Urinary bladder (tissue), 4 donors: ENCODE results near the gene STX5. TPM values are rescaled to one million over a fixed set of nuclear protein-coding genes. Genes with fewer than 3 reads are reported as not detected.
A peak's percentile ranks its signal among the peaks of the same experiment; 100 is the strongest.
"Not testable (repeated sequence)": the region's sequence is repeated elsewhere in the genome, so short reads cannot be mapped to it uniquely, and the experiment has no call there.

Experiments
- DNase-seq: peaks from one replicate; pipeline ENCODE4 v3.0.0-alpha.2; 2015; ENCODE audit errors: extremely low spot score
- H3K27ac ChIP-seq: one replicate; pipeline ENCODE4 v1.5.1; 2013; ENCODE audit warnings: low read depth, mild to moderate bottlenecking, moderate library complexity
- H3K36me3 ChIP-seq: one replicate; pipeline ENCODE4 v1.6.1; 2013; ENCODE audit warnings: mild to moderate bottlenecking, moderate library complexity; ENCODE audit not compliant: insufficient read depth
- H3K4me1 ChIP-seq: one replicate; pipeline ENCODE4 v1.6.1; 2013; ENCODE audit warnings: mild to moderate bottlenecking, moderate library complexity; ENCODE audit not compliant: insufficient read depth
- H3K4me3 ChIP-seq: one replicate; pipeline ENCODE4 v1.5.1; 2013; ENCODE audit warnings: low read depth, low read length
- WGBS: extraction: QIAGEN DNeasy Blood & Tissue Kit; methylation state at CpG from one replicate; pipeline ENCODE4 v1.1.7; 2013; 5-methylcytosine and 5-hydroxymethylcytosine counted together
- polyA plus RNA-seq: library from polyadenylated mRNA; stranded (reverse); fragments of 200-250 nt; gene quantifications from one replicate; pipeline ENCODE4 v1.2.3, GENCODE V29; 2013
- total RNA-seq: library from RNA; depleted of rRNA; stranded (reverse); fragments of >200 nt; gene quantifications from one replicate; pipeline ENCODE4 v1.2.3, GENCODE V29; 2014
- donor health status: healthy with polysubstance abuse.
- donor health status: healthy.

The STX5 gene
- total and polyA plus RNA-seq, 2 donors = 30.0 to 32.0 TPM

DNA sequence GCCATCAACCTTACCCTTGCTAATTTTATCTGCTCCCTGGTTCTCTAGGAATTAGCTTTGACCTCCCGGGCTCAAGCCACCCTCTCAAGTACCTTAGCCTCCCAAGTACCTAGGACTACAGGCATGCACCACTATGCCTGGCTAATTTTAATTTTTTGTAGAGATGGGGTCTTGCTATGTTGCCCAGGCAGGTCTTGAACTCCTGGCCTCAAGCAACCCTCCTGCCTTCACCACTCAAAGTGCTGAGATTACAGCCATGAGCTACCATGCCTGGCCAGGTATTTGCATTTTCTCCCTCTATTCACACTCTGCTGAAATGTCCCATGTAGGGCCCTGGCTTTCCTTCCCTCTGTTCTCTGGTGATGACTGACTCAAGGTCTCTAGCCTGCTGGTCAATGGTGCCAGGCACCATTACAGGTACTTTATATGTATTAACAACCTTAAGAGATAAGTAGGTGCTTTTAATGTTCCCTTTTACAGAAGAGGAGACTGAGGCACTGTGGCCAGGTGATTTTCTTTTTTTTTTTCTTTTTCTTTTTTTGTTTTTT, 16.0 kb upstream of the STX5 start:
- 91% methylated on average over 1 of the region's 1 CpG for WGBS
- Histone ChIP-seq H3K36me3 (no peaks in the 10 kb centered on the region), H3K27ac (no peak overlapping the region), H3K4me1 (no peaks in the 10 kb centered on the region), H3K4me3 (no peak overlapping the region)
- no peak for DNase-seq

DNA sequence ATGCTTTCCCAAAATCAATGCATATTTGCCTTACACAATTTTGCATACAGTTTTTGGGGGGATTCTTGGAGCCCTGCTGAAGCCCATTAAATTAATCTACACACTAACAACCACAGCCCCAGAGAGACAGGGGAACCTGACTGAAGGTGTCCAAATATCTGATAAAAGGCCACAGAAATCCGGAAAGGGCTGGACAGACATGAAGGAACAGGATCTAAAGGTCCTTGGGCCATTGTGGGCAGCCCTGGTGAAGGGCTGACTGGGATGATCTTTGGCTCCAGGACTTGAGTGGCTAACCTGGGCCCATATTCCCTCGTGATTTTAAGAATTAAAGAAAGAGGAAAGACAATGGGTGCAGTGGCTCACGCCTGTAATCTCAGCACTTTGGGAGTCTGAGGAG, 14.3 kb upstream of the STX5 start:
- H3K36me3 ChIP-seq = no peaks in the 10 kb centered on the region
- no peak overlapping the region for H3K27ac ChIP-seq
- DNase-seq = no peak
- WGBS = 89% methylated on average over 3 of the region's 3 CpGs
- no peak overlapping the region for H3K4me3 ChIP-seq
- H3K4me1 ChIP-seq = no peaks in the 10 kb centered on the region

DNA sequence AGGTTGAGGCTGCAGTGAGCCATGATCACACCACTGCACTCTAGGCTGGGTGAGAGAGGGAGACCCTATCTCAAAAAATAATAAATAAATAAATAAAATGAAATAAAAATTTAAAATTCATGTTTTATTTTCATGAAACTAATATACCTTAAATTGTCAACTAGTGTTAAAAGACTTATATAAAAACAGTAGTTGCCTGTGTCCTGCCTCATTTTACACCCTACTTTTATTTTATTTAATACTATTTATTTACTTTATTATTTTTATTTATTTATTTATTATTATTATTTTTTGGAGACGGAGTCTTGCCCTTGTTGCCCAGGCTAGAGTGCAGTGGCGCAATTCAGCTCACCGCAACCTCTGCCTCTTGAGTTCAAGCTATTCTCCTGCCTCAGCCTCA, 12.3 kb upstream of the STX5 start:
- no peak overlapping the region for H3K4me3 ChIP-seq
- no peak for DNase-seq
- no peaks in the 10 kb centered on the region for H3K4me1 ChIP-seq
- no peaks in the 10 kb centered on the region for H3K36me3 ChIP-seq
- H3K27ac ChIP-seq = no peak overlapping the region
- over 99% methylated on average over 3 of the region's 3 CpGs for WGBS

DNA sequence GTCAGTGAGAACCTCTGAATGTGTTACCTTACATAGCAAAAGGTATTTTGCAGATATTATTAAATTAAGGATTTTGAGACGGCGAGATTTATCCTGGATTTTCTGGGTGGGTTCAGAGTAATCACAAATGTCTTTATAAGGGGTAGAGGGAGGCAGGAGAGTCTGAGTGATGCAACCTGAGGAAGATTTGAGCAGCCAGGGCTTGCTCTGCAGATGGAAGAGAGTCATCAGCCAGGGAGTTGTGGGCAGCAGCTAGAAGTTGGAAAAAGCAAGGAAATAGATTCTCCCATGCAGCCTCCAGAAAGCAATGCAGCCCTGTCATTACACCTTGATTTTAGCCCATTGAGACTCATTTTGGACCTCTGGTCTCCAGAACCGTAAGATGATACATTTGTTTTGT, 11.6 kb upstream of the STX5 start:
- H3K4me1 ChIP-seq = peaks cover under 1% of the 10 kb centered on the region
- H3K27ac ChIP-seq = no peak overlapping the region
- H3K4me3 ChIP-seq = no peak overlapping the region
- WGBS = 97% methylated on average over 3 of the region's 3 CpGs
- no peak for DNase-seq
- no peaks in the 10 kb centered on the region for H3K36me3 ChIP-seq

DNA sequence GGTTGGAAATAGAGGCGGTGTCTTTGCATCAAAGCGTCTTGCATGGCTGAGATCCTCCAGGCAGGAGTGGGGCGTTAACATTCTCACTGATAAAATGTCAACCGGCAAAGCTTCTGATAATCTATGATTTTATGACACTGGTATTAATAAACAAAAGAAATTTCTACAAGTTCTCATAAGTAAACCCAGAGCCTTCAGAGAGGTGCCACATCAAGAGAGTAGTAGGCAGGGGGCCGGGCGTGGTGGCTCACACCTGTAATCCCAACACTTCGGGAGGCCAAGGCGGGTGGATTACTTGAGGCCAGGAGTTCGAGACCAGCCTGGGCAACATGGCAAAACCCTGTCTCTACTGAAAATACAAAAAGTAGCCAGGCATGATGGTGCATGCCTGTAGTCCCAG, 11.0 kb upstream of the STX5 start:
- DNase-seq, H3K36me3 ChIP-seq, H3K4me1 ChIP-seq, H3K4me3 ChIP-seq: not testable (repeated sequence)
- WGBS = 74% methylated on average over 9 of the region's 9 CpGs
- peak overlapping the region; percentile 99 for H3K27ac ChIP-seq

DNA sequence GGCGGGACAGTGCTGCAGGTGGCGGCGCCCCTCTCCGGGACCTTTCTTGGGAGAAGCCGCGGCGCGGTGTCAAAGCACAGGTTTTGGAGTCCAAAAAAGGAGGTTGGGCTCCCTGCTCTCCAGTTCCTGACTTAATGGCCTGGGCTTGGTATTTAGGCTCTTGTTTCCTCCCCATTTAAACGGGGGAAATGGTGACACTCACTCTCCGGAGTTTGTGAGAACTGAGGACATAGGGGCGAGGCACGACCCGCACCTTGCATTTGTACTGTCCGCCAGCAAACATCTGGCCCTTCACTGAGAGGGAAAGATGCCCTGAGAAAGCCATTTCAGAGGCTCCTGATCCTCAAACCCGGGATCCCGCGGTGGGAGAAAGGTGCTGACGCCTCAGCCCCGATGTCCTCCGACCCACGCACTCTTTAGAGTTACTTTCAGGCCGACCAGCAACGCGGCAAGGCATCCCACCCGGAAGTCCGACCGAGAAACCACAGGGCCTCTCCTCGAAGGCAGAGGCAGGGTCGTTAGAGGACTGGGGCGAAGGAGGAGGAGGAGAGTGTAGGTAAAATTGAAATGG, 10.4 kb upstream of the STX5 start:
- Histone ChIP-seq H3K4me1 (peaks cover 1% of the 10 kb centered on the region), H3K4me3 (peak overlapping the region; percentile 35), H3K27ac (peak overlapping the region; percentile 99), H3K36me3 (no peaks in the 10 kb centered on the region)
- 7% methylated on average over 30 of the region's 30 CpGs for WGBS
- no peak for DNase-seq

DNA sequence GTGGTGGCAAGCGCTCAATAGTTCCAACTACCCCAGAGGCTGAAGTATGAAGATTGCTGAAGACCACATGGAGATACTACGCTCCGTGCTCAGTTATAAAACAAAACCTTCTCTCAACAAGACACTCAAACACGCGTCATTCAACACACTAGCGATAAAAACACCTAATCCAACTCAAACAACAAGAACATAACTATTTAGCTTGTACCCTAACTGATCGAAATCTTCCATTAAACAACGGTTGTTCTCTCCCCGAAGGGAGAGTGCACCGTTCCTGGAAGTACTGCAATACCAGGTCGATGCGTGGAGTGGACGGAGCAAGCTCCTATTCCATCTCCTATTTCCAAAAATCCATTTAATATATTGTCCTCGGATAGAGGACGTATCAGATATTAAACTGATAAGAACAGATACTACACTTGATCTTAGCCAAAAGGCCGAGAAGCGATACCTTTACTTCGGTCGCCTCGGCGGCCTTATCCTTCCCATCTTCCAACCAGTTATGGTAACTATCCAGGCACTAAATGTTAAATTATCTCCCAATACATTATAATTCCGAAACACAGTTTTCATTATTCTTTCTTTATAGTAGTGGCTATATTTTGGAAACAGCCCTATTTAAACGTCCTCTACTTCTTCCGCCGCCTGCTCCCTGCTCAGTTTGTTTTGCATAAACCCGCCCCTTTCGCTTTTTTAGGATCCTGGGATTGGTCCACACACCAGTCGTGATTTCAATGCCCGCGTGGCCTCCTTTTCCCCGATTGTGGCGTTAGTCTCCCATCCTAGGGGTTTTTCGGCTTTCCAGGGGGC, 9.7 kb upstream of the STX5 start:
- peak overlapping the region; percentile 35 for H3K4me3 ChIP-seq
- H3K27ac ChIP-seq = peak overlapping the region; percentile 99
- peak; percentile 97 for DNase-seq
- WGBS = under 1% methylated on average over 33 of the region's 33 CpGs
- no peaks in the 10 kb centered on the region for H3K36me3 ChIP-seq
- H3K4me1 ChIP-seq = peaks cover 1% of the 10 kb centered on the region

DNA sequence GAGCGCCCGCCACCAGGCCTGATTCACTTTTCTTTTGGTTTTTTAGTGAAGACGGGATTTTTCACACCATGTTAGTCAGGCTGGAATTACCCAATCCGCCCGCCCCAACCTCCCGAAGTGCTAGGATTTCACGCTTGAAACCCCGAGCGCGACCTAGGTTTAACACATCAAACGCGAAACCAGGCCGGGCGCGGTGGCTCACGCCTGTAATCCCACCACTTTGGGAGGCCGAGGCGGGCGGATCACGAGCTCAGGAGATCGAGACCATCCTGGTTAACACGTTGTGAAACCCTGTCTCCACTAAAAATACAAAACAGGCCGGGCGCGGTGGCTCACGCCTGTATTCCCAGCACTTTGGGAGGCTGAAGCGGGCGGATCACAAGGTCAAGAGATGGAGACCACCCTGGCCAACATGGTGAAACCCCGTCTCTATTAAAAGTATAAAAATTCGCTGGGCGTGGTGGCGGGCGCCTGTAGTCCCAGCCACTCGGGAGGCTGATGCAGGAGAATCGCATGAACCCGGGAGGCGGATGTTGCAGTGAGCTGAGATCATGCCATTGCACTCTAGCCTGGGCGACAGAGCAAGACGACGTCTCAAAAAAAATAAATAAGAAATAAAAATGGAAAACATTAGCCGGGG, 9.0 kb upstream of the STX5 start:
- Histone ChIP-seq H3K27ac (peak overlapping the region; percentile 96), H3K4me3 (peak overlapping the region; percentile 25)
- 1% methylated on average over 41 of the region's 41 CpGs for WGBS
- H3K4me1 ChIP-seq, H3K36me3 ChIP-seq, DNase-seq: not testable (repeated sequence)

DNA sequence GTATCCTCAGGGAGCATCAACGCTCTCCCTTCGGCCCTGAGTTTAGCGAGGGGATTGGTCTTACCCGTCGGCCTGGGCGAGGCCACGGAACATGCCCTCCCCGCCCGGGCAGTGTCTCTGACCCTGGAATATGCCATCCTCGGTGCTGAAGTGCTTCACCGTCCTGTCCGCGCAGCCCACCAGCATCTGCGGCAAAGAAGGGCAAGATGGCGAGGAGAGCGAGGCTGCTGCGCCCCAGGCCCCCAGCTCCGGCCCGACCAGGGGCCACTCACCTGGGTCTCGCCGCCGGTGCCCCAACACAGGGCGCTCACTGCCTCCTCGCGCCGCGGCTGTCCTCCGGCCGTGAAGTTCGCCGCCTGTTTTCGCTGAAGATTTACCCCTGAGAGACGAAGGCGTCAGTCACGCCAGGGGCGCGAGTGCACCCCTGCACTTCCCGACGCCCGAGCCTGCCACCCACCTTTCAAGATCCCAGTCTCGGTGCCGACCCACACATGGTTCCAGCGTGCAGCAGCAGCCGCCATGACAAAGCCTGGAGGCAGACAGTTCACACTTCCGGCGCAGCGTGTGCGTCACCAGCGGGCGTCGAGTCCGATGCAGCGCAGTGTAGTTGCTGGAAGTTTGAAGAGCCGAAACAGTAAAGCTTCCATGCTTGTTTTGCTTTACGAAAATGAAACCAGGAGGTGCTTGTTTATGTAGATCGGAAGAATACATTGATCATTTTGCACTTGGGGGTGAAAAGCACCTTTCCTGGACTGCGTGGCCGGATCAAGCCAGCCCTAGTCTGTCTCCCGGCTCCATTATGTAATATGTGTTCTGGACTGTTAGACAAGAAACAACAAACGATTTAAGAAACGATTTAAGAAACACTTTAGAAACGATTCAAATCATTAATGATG, 7.4 kb upstream of the STX5 start, which contains the start of gene WDR74:
Gene WDR74 (minus strand): TSS at position 541 of the 896 bp plus-strand sequence. CDS start 20 bp downstream, at position 521.
- Histone ChIP-seq H3K36me3 (no peaks in the 10 kb centered on the region), H3K4me3 (peak within 1 kb of the TSS; percentile 79), H3K27ac (peak within 1 kb of the TSS; percentile 98), H3K4me1 (peaks cover 1% of the 10 kb centered on the region)
- under 1% methylated on average over 62 of the region's 62 CpGs for WGBS
- peak; percentile 93 for DNase-seq

DNA sequence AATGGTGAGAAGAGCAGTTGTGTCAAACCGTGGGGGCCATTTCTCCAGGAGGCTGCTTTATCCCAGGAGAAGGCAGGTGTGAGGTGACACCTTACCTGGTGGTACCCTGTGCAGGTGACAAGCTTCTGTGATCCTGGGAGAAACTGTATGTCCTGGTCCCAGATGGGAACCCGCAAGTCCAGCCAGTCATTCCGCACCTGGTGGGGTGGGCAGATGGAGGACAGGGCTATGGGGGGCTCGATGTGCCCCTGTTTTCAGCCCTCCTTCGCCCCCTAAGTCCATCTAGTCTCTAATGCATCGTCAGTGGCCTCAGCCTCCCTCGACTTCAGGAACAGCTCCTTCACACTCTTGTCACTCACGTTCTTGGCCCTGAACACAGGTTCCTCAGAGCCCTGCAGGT, 3.5 kb upstream of the STX5 start:
- H3K4me1 ChIP-seq = peaks cover 1% of the 10 kb centered on the region
- H3K4me3 ChIP-seq = no peak overlapping the region
- no peaks in the 10 kb centered on the region for H3K36me3 ChIP-seq
- H3K27ac ChIP-seq = no peak overlapping the region
- WGBS = 90% methylated on average over 8 of the region's 8 CpGs
- DNase-seq = no peak

DNA sequence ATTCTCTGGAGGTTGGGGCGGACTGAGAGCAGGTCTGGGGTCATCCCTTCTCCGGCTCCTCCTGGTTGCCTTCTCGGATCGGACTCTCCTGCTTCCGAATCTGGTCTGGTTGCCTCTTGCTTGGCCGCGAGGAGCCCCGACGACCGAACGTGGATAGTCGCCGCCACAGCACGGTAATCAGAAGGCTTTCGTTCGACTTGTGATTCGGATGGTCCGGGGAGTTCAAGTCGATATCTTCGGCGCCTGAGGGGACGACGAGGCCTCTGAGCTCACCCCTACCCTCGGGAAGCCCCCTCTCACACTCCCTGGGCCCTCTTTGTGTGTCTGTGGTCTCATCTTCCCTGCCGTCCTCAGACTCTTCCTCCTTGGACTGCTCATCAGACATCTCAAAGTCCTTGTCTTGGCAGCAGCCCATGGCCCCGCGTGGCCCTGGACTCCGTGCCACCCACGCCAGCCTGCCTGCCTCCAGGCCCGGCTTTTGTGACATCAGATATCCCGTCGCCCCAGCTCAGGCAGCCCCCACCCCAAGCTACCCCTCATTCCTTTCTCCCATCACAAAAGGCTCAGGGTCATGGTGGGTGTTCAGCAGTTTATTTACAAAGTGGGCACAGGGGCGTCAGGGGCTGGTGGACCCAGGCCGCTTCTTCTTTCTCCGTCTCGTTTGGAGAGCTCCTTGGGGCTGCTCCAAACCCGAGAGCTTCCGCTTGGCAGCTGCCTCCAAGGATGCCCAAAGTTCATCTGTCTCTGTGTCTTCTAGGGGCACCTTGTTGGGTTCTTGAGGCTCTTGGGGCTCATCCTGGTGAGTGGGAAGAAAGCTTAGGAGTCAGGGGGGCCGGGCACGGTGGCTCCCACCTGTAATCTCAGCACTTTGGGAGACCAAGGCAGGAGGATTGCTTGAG, 734 bp upstream of the STX5 start, which contains the start of gene TEX54:
Gene TEX54 (minus strand): TSS at position 506 of the 899 bp plus-strand sequence.
- Histone ChIP-seq H3K4me1 (no peaks in the 10 kb centered on the region), H3K4me3 (peak within 1 kb of the TSS; percentile 73), H3K27ac (peak within 1 kb of the TSS; percentile 99), H3K36me3 (no peaks in the 10 kb centered on the region)
- 11% methylated on average over 40 of the region's 40 CpGs for WGBS
- no peak for DNase-seq

DNA sequence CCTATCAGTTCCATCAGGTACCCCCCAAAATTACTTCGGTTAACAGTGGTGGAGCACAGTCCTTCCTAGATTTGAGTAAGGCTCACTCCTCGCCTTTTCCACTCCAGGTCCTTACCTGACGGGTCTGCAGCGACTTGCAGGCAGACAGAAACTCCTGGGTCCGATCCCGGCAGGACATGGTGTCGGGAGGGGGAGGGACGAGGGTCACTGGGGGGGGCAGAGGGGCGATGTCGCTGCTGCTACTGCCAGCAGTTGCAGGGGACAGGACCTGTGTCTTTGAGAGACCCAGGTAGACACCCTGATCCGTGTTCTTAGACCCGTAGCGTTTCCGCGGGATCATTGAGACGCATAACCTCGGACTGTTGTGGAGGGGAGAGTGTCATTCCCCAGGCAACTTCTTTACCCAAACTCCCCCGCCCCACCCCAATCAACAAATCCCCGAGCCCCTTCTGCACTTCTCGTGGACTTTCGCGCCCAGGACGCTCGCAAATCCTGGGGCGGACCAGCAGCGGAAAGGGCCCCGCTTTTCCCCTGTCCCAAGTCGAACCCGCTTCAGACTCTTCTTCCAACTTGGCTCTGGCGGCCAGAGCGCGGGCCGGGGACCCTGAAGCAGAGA, 839 bp downstream of the STX5 start:
- no peak for DNase-seq
- peak overlapping the region; percentile 73 for H3K4me3 ChIP-seq
- H3K36me3 ChIP-seq = no peaks in the 10 kb centered on the region
- WGBS = 1% methylated on average over 33 of the region's 33 CpGs
- peak overlapping the region; percentile 93 for H3K27ac ChIP-seq
- no peaks in the 10 kb centered on the region for H3K4me1 ChIP-seq
